Karpas-422 (cell line): ENCODE results near the gene CD82. TPM values are rescaled to one million over a fixed set of nuclear protein-coding genes. Genes with fewer than 3 reads are reported as not detected.

Experiments used
- DNase-seq: peaks from one replicate; pipeline ENCODE4 v3.0.0-alpha.2; 2015
- H2AFZ ChIP-seq: fragments of 200-600 bp; sonication (generic); 2 replicates; pipeline ENCODE4 v1.6.1; 2014; ENCODE audit warnings: antibody characterized with exemption, low read length, mixed read lengths
- H3K27ac ChIP-seq: fragments of 200-600 bp; sonication (generic); 2 replicates; pipeline ENCODE4 v1.5.1; 2014; ENCODE audit warnings: mild to moderate bottlenecking, low read length, moderate library complexity
- H3K27me3 ChIP-seq: fragments of 200-600 bp; sonication (generic); 2 replicates; pipeline ENCODE4 v1.6.1; 2014; ENCODE audit warnings: low read length, mixed read lengths
- H3K36me3 ChIP-seq: fragments of 200-600 bp; sonication (generic); 2 replicates; pipeline ENCODE4 v1.6.1; 2014; ENCODE audit warnings: low read length, mixed read lengths; ENCODE audit not compliant: insufficient read depth
- H3K4me1 ChIP-seq: fragments of 200-600 bp; sonication (generic); 2 replicates; pipeline ENCODE4 v1.6.1; 2014; ENCODE audit warnings: mild to moderate bottlenecking, low read length, mixed read lengths
- H3K4me2 ChIP-seq: fragments of 200-600 bp; sonication (generic); 2 replicates; pipeline ENCODE4 v1.6.1; 2014; ENCODE audit warnings: low read length, low read depth, mild to moderate bottlenecking; ENCODE audit not compliant: poor library complexity, severe bottlenecking
- H3K4me3 ChIP-seq: fragments of 200-600 bp; sonication (generic); 2 replicates; pipeline ENCODE4 v1.5.1; 2014; ENCODE audit warnings: mild to moderate bottlenecking, antibody characterized with exemption, low read length, mixed read lengths
- H3K79me2 ChIP-seq: fragments of 200-600 bp; sonication (generic); 2 replicates; pipeline ENCODE4 v1.6.1; 2014; ENCODE audit warnings: mild to moderate bottlenecking, low read length, mixed read lengths
- H3K9ac ChIP-seq: fragments of 200-600 bp; sonication (generic); 2 replicates; pipeline ENCODE4 v1.6.0; 2014; ENCODE audit warnings: low read length
- H3K9me2 ChIP-seq: fragments of 200-600 bp; sonication (generic), shearing (Covaris generic); replicated peaks from 2 replicates; pipeline ENCODE4 v1.6.0; 2014; ENCODE audit warnings: mild to moderate bottlenecking, low read length, moderate library complexity; ENCODE audit not compliant: insufficient read depth
- H3K9me3 ChIP-seq: fragments of 300-700, 200-600 bp; sonication (generic); 2 replicates; pipeline ENCODE4 v1.6.1; 2014; ENCODE audit warnings: low read length, mixed read lengths
- H4K20me1 ChIP-seq: fragments of 200-600 bp; sonication (generic); 2 replicates; pipeline ENCODE4 v1.6.1; 2014; ENCODE audit warnings: mild to moderate bottlenecking, antibody characterized with exemption, low read length, low read depth; ENCODE audit not compliant: insufficient read depth
- total RNA-seq: library from RNA; depleted of rRNA; stranded (reverse); fragments of >200 nt; shearing (Covaris generic); gene quantifications from 2 replicates; pipeline ENCODE4 v1.2.3, GENCODE V29; 2014; ENCODE audit warnings: low replicate concordance

CD82 gene
- total RNA-seq, 1 experiment from 2014 or later = 22.2 TPM

GRCh38 chr11:44620328-44620725 is 54.9 kb downstream of the CD82 start:
- Histone ChIP-seq H4K20me1 (no peaks in the 10 kb centered on the region), H2AFZ (no peak overlapping the region), H3K4me3 (no peak overlapping the region), H3K27me3 (no peaks in the 10 kb centered on the region), H3K9ac (no peak overlapping the region), H3K4me2 (no peak overlapping the region), H3K79me2 (no peaks in the 10 kb centered on the region), H3K4me1 (peaks cover 15% of the 10 kb centered on the region), H3K27ac (no peak overlapping the region), H3K36me3 (no peaks in the 10 kb centered on the region), H3K9me3 (no peaks in the 10 kb centered on the region), H3K9me2 (no peaks in the 10 kb centered on the region)
- DNase-seq = no peak

- Histone ChIP-seq H3K79me2 (no peaks in the 10 kb centered on the region), H4K20me1 (no peaks in the 10 kb centered on the region), H3K36me3 (no peaks in the 10 kb centered on the region; the same call in 1 of the 2 replicates), H3K9me3 (no peaks in the 10 kb centered on the region), H3K27ac (no peak overlapping the region), H3K9me2 (no peaks in the 10 kb centered on the region), H3K4me3 (no peak overlapping the region), H3K4me1 (peaks cover 6% of the 10 kb centered on the region), H2AFZ (no peak overlapping the region), H3K4me2 (no peak overlapping the region), H3K9ac (no peak overlapping the region), H3K27me3 (no peaks in the 10 kb centered on the region)
- DNase-seq = peak; percentile 89
These were observed 55.7 kb downstream of the CD82 start for GRCh38 chr11:44621140-44621681.

- Histone ChIP-seq H3K9me3 (no peaks in the 10 kb centered on the region), H3K4me3 (no peak overlapping the region), H3K4me1 (peaks cover under 1% of the 10 kb centered on the region), H2AFZ (no peak overlapping the region), H3K9ac (no peak overlapping the region), H3K79me2 (no peaks in the 10 kb centered on the region), H3K27ac (no peak overlapping the region), H4K20me1 (no peaks in the 10 kb centered on the region), H3K27me3 (no peaks in the 10 kb centered on the region), H3K36me3 (no peaks in the 10 kb centered on the region; the same call in 1 of the 2 replicates), H3K4me2 (no peak overlapping the region), H3K9me2 (no peaks in the 10 kb centered on the region)
- no peak for DNase-seq
These were observed 56.3 kb downstream of the CD82 start for GRCh38 chr11:44621784-44622183.

DNA sequence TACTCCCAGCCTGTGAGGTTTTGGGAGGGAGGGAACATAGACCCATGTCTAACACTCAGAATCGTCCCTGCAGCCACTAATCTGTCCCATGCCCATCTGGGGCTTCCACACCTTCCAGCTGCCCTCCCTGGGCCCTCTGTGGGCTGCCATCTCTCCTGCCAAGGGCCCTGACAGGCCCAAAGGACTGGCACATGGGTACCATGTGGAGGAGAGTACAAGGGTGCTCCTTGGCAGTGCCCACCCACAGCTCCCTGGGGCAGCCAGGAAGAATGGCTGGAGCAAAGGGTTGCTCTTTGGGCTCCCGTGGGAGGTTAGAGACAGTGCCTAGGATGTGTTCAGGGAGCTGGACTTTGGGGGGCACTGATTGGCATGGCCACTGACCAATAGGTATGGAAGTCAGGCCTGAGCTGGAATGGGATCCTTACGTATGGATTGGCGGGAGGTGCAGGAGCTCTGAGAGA is 56.8 kb downstream of the CD82 start:
- Histone ChIP-seq H3K9ac (no peak overlapping the region), H3K4me3 (no peak overlapping the region), H3K4me1 (no peaks in the 10 kb centered on the region), H3K27me3 (no peaks in the 10 kb centered on the region), H3K9me3 (no peaks in the 10 kb centered on the region), H3K27ac (no peak overlapping the region), H3K79me2 (no peaks in the 10 kb centered on the region), H3K9me2 (no peaks in the 10 kb centered on the region), H2AFZ (no peak overlapping the region), H3K4me2 (no peak overlapping the region), H3K36me3 (no peaks in the 10 kb centered on the region; the same call in 1 of the 2 replicates), H4K20me1 (no peaks in the 10 kb centered on the region)
- peak; percentile 38 for DNase-seq

GRCh38 chr11:44622721-44623258 is 57.3 kb downstream of the CD82 start:
- Histone ChIP-seq H3K27me3 (no peaks in the 10 kb centered on the region), H3K27ac (no peak overlapping the region)
- DNase-seq = no peak

GRCh38 chr11:44623341-44623730 is 57.9 kb downstream of the CD82 start:
- Histone ChIP-seq H3K9me2 (no peaks in the 10 kb centered on the region), H3K27ac (no peak overlapping the region), H3K4me2 (no peak overlapping the region), H3K4me3 (no peak overlapping the region), H3K4me1 (no peaks in the 10 kb centered on the region), H2AFZ (no peak overlapping the region), H3K27me3 (no peaks in the 10 kb centered on the region), H3K9me3 (no peaks in the 10 kb centered on the region), H4K20me1 (no peaks in the 10 kb centered on the region), H3K9ac (no peak overlapping the region), H3K36me3 (no peaks in the 10 kb centered on the region; the same call in 1 of the 2 replicates), H3K79me2 (no peaks in the 10 kb centered on the region)
- DNase-seq = no peak

More at GRCh38 chr11:44622721-44623258, 57.3 kb downstream of the CD82 start:
- no peaks in the 10 kb centered on the region for H3K9me3 ChIP-seq
- H3K9ac ChIP-seq = no peak overlapping the region
- no peak overlapping the region for H2AFZ ChIP-seq
- no peaks in the 10 kb centered on the region for H3K9me2 ChIP-seq
- no peak overlapping the region for H3K4me2 ChIP-seq
- H3K4me3 ChIP-seq = no peak overlapping the region
- no peaks in the 10 kb centered on the region; the same call in 1 of the 2 replicates for H3K36me3 ChIP-seq
- H3K79me2 ChIP-seq = no peaks in the 10 kb centered on the region
- no peaks in the 10 kb centered on the region for H4K20me1 ChIP-seq
- no peaks in the 10 kb centered on the region for H3K4me1 ChIP-seq

DNA sequence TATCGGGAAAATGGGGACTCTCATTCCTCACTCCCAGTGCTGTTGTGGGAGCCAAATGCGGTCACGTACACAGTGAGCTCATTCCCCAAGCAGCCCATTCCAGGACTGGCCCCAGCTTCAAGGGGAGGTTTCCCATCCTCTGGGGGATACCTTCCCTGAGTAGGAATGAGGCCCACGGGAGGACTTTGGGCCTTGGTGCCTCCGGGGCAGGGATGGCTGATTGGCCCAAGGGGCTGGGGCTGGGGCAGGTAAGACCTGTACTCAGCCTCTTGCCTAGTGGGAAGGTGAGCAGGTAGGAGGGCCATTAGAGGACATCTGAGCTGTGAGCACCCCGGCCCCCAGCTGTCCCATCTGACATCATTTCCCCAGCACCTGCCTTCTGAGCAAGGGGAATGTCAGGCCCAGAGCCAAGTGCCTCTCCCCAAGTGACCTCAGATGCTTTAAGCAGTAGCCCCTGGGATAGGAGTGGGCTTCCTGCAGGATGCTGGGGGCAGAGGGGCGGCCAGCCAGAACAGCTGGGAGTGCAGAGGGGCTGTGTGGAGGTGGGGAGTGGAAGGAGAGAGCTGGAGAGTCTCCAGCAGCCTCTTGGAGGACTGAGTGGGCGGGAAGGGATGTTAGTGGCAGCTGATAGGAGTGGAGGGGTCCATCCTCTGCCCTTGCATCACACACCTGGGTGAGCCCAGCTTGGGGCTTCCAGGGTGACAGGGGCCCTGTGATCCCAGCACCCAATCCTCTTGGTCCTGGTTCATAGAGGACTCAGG is 58.4 kb downstream of the CD82 start:
- DNase-seq = no peak
- Histone ChIP-seq H3K9me2 (no peaks in the 10 kb centered on the region), H3K27ac (no peak overlapping the region), H3K36me3 (no peaks in the 10 kb centered on the region; the same call in 1 of the 2 replicates), H3K9ac (no peak overlapping the region), H3K4me1 (no peaks in the 10 kb centered on the region), H3K27me3 (no peaks in the 10 kb centered on the region), H3K4me2 (no peak overlapping the region), H4K20me1 (no peaks in the 10 kb centered on the region), H3K4me3 (no peak overlapping the region), H2AFZ (no peak overlapping the region), H3K79me2 (no peaks in the 10 kb centered on the region), H3K9me3 (no peaks in the 10 kb centered on the region)

- no peak overlapping the region for H3K27ac ChIP-seq
- H3K4me1 ChIP-seq = no peaks in the 10 kb centered on the region
- no peak overlapping the region for H3K4me3 ChIP-seq
- no peaks in the 10 kb centered on the region for H3K79me2 ChIP-seq
- H3K27me3 ChIP-seq = no peaks in the 10 kb centered on the region
- no peaks in the 10 kb centered on the region; the same call in 1 of the 2 replicates for H3K36me3 ChIP-seq
- H3K9ac ChIP-seq = no peak overlapping the region
- H3K9me2 ChIP-seq = no peaks in the 10 kb centered on the region
- no peak overlapping the region for H2AFZ ChIP-seq
- H3K9me3 ChIP-seq = no peaks in the 10 kb centered on the region
- no peaks in the 10 kb centered on the region for H4K20me1 ChIP-seq
- no peak overlapping the region for H3K4me2 ChIP-seq
- DNase-seq = no peak
These were observed 59.3 kb downstream of the CD82 start for GRCh38 chr11:44624761-44625221.
